ENCODE measurements around the gene KTI12. TPM values are rescaled to one million over a fixed set of nuclear protein-coding genes. Genes with fewer than 3 reads are reported as not detected.
"Not testable (repeated sequence)": the region's sequence is repeated elsewhere in the genome, so short reads cannot be mapped to it uniquely, and the experiment has no call there.

The KTI12 gene
- polyA plus RNA-seq, 1 of the 3 experiments (the other 2 are of a cell fraction) = 13.7 TPM

DNA sequence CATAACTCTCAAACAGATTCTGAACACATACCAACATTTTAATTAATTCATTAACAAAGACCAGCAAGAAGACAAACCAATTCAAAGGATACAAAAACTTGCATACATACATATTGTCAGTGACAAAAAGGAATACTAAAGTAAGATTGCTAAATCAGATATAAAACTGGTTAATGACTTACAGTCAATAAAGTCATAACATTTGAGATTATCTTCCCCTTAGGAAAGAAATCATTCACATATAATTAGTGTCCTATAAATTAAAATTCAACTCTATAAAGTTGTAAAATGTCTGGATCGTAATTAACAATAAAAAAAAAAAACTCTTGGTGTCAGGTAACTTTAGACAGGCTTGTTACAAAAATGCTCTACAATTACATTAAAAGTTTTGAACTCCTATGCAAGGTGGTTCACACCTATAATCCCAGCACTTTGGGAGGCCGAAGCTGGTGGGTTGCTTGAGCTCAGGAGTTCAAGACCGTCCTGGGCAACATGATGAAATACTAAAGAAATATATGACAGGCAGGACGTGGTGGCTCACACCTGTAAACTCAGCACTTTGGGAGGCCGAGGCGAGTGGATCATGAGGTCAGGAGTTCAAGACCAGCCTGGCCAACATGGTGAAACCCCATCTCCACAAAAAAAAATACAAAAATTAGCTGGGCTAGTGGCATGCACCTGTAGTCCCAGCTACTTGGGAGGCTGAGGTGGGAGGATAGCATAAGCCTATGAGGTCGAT lies 25.4 kb downstream of the KTI12 start (continued):
- TF ChIP-seq, protein P1, sequence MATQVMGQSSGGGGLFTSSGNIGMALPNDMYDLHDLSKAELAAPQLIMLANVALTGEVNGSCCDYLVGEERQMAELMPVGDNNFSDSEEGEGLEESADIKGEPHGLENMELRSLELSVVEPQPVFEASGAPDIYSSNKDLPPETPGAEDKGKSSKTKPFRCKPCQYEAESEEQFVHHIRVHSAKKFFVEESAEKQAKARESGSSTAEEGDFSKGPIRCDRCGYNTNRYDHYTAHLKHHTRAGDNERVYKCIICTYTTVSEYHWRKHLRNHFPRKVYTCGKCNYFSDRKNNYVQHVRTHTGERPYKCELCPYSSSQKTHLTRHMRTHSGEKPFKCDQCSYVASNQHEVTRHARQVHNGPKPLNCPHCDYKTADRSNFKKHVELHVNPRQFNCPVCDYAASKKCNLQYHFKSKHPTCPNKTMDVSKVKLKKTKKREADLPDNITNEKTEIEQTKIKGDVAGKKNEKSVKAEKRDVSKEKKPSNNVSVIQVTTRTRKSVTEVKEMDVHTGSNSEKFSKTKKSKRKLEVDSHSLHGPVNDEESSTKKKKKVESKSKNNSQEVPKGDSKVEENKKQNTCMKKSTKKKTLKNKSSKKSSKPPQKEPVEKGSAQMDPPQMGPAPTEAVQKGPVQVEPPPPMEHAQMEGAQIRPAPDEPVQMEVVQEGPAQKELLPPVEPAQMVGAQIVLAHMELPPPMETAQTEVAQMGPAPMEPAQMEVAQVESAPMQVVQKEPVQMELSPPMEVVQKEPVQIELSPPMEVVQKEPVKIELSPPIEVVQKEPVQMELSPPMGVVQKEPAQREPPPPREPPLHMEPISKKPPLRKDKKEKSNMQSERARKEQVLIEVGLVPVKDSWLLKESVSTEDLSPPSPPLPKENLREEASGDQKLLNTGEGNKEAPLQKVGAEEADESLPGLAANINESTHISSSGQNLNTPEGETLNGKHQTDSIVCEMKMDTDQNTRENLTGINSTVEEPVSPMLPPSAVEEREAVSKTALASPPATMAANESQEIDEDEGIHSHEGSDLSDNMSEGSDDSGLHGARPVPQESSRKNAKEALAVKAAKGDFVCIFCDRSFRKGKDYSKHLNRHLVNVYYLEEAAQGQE (IDR thresholded peaks at IDR 0.05; ENCODE audit: low read depth, low read length) = no peak
- no peak for TF ChIP-seq NRF1 (IDR thresholded peaks at IDR 0.05; ENCODE audit: low read depth, low read length)
- no peak for TF ChIP-seq JUND (IDR thresholded peaks at IDR 0.05)
- no peak for TF ChIP-seq YY1 (IDR thresholded peaks at IDR 0.05; ENCODE audit: low read depth)
- no peak for TF ChIP-seq RFX5 (IDR thresholded peaks at IDR 0.05; ENCODE audit: low read length)
- no peak for TF ChIP-seq MXI1 (IDR thresholded peaks at IDR 0.05; ENCODE audit: low read depth, low read length)
- TF ChIP-seq MEF2A (IDR thresholded peaks at IDR 0.05; ENCODE audit: borderline replicate concordance, low read depth) = no peak
- TF ChIP-seq ELF1 (IDR thresholded peaks at IDR 0.05) = no peak
- TF ChIP-seq, protein P2, sequence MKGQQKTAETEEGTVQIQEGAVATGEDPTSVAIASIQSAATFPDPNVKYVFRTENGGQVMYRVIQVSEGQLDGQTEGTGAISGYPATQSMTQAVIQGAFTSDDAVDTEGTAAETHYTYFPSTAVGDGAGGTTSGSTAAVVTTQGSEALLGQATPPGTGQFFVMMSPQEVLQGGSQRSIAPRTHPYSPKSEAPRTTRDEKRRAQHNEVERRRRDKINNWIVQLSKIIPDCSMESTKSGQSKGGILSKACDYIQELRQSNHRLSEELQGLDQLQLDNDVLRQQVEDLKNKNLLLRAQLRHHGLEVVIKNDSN (IDR thresholded peaks at IDR 0.05; ENCODE audit: borderline replicate concordance, low read depth) = no peak
- no peak for TF ChIP-seq RAD21 (IDR thresholded peaks at IDR 0.05; ENCODE audit: low read length)
- no peak for TF ChIP-seq FOXM1 (IDR thresholded peaks at IDR 0.05; ENCODE audit: low read depth)

DNA sequence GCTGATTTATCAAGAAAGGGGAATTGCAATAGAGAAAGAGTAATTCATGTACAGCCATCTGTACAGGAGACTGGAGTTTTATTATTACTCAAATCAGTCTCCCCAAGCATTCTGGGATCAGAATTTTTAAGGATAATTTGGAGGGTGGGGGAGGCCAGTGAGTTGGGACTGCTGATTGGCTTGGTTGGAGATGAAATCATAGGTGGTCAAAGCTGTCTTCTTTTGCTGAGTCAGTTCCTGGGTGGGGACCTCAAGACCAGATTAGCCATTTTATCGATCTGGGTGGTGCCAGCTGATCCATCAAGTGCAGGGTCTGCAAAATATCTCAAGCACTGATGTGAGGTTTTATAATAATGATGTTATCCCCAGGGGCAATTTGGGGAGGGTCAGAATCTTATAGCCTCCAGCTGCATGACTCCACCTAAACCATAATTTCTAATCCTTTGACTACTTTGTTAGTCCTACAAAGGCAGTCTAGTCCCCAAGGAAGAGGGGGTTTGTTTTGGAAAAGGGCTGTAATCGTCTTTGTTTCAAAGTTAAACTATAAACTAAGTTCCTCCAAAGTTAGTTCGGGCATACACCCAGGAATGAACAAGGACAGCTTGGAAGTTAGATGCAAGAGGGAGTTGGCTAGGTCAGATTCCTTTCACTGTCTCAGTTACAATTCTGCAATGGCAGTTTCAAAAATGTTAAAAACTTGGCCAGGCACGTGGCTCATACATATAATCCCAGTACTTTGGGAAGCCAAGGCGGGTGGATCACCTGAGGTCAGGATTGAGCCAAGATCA lies 26.2 kb downstream of the KTI12 start:
- POLR2A ChIA-PET = no interaction called here
- Histone ChIP-seq H3K79me2 (ENCODE audit: insufficient read depth) (no peaks in the 10 kb centered on the region), H2AFZ (ENCODE audit: low read depth) (peak overlapping the region; percentile 76; the same call in 1 of the 2 replicates), H3F3A (replicated peaks; ENCODE audit: insufficient read depth) (peaks cover 14% of the 10 kb centered on the region), H3K9me2 (no peaks in the 10 kb centered on the region), H3K9ac (no peak overlapping the region), H3K27ac (ENCODE audit: low read depth in 2 of 2, low read length in 1 of 2) (no peak overlapping the region), H3K27me3 (ENCODE audit: insufficient read depth) (no peaks in the 10 kb centered on the region), H3K4me1 (ENCODE audit: control insufficient read depth in 1 of 2, insufficient read depth in 2 of 2, low read depth in 1 of 2, low read length in 1 of 2) (peaks cover 0 to 18% of the 10 kb centered on the region in 2 experiments; a peak in 1 of 4 replicates), H4K20me1 (ENCODE audit: insufficient read depth) (no peaks in the 10 kb centered on the region), H3K9me3 (no peaks in the 10 kb centered on the region), H3K36me3 (replicated peaks in 1 of 2; ENCODE audit: control insufficient read depth in 1 of 2, insufficient read depth in 2 of 2, low read length in 1 of 2) (no peaks in the 10 kb centered on the region), H3K4me2 (no peak overlapping the region), H3K4me3 (ENCODE audit: low read depth in 2 of 2, low read length in 1 of 2) (no peak overlapping the region)
- CTCF ChIA-PET = interaction anchor here (0.7 to 1.3 kb wide), 2 partner anchors 110 to 142 kb away, joined by 3 to 6 read pairs; no protein-coding TSS in a partner anchor
- TF ChIP-seq FOSL2 (IDR thresholded peaks at IDR 0.05; ENCODE audit: borderline replicate concordance, low read depth) = no peak
- no peak for TF ChIP-seq SMC3 (IDR thresholded peaks at IDR 0.05; ENCODE audit: low read depth, low read length)
- TF ChIP-seq YY1 (IDR thresholded peaks at IDR 0.05; ENCODE audit: low read depth) = no peak
- no peak for TF ChIP-seq NRF1 (IDR thresholded peaks at IDR 0.05; ENCODE audit: low read depth, low read length)
- TF ChIP-seq ELF1 (IDR thresholded peaks at IDR 0.05) = no peak
- no peak for DNase-seq
- WGBS (ENCODE audit: low lambda C conversion rate) = 44% methylated on average over 5 of the region's 5 CpGs

DNA sequence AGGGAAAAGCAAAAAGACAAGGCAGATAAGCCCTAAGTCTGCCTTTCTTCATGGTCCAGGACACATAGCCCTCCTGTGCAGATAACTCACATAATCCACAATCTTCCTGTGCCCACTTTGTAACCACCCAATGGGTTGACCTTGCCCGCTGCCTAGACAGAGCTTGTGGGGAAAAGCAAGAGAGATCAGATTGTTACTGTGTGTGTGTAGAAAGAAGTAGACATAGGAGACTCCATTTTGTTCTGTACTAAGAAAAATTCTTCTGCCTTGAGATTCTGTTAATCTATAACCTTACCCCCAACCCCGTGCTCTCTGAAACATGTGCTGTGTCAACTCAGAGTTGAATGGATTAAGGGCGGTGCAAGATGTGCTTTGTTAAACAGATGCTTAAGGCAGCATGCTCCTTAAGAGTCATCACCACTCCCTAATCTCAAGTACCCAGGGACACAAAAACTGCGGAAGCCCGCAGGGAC lies 27.5 kb downstream of the KTI12 start:
- POLR2A ChIA-PET = not testable (repeated sequence)

More for the DNA sequence above, 27.5 kb downstream of the KTI12 start:
- H3K4me3 ChIP-seq (ENCODE audit: low read depth in 2 of 2, low read length in 1 of 2); H3K9me3 ChIP-seq; DNase-seq; H3K27me3 ChIP-seq (ENCODE audit: insufficient read depth); H3K79me2 ChIP-seq (ENCODE audit: insufficient read depth); H3K36me3 ChIP-seq (replicated peaks in 1 of 2; ENCODE audit: control insufficient read depth in 1 of 2, insufficient read depth in 2 of 2, low read length in 1 of 2); H3K9me2 ChIP-seq; H4K20me1 ChIP-seq (ENCODE audit: insufficient read depth): not testable (repeated sequence)
- WGBS (ENCODE audit: low lambda C conversion rate) = 85% methylated on average over 5 of the region's 5 CpGs
- peaks cover 0 to 21% of the 10 kb centered on the region in 2 experiments; a peak in 1 of 4 replicates for H3K4me1 ChIP-seq (ENCODE audit: control insufficient read depth in 1 of 2, insufficient read depth in 2 of 2, low read depth in 1 of 2, low read length in 1 of 2)
- peak overlapping the region; percentile 40; the same call in 1 of the 2 replicates for H3K9ac ChIP-seq
- peak overlapping the region; percentile 36; the same call in 1 of the 2 replicates for H3K4me2 ChIP-seq
- CTCF ChIA-PET = interaction anchor here (1.1 to 3.2 kb wide), 3 partner anchors 100 to 202 kb away, joined by 3 to 30 read pairs (median 3); no protein-coding TSS in a partner anchor
- peak overlapping the region in 1 of 2 experiments; percentile 87; a peak in 2 of 4 replicates for H3K27ac ChIP-seq (ENCODE audit: low read depth in 2 of 2, low read length in 1 of 2)
- H3F3A ChIP-seq (replicated peaks; ENCODE audit: insufficient read depth) = peaks cover 14% of the 10 kb centered on the region
- peak overlapping the region; percentile 82 for H2AFZ ChIP-seq (ENCODE audit: low read depth)

Data from SK-N-SH (cell line).